SK-N-MC (cell line): ENCODE results near the gene MCC.

Experiments used
- DNase-seq: peaks from one replicate; pipeline ENCODE4 v3.0.0-alpha.2; 2011; ENCODE audit warnings: low read depth, low spot score
- H3K27ac ChIP-seq: fragments of 200-600 bp; sonication (generic); 2 replicates; pipeline ENCODE4 v1.5.1; 2016; ENCODE audit warnings: mixed run types
- H3K36me3 ChIP-seq: fragments of 200-600 bp; sonication (generic); 2 replicates; pipeline ENCODE4 v1.6.1; 2017; ENCODE audit warnings: antibody characterized with exemption, low read length, mixed read lengths; ENCODE audit not compliant: insufficient read depth
- H3K4me3 ChIP-seq: fragments of 200-600 bp; sonication (generic); 2 replicates; pipeline ENCODE4 v1.5.1; 2016
- H3K9ac ChIP-seq: fragments of 200-600 bp; sonication (generic); 2 replicates; pipeline ENCODE4 v1.8.0; 2017; ENCODE audit warnings: mixed run types, mixed read lengths; ENCODE audit not compliant: insufficient read length
- H3K9me3 ChIP-seq: fragments of 200-600 bp; sonication (generic); 2 replicates; pipeline ENCODE4 v1.6.1; 2017; ENCODE audit warnings: low read depth, mild to moderate bottlenecking, antibody characterized with exemption, low read length, moderate library complexity, mixed read lengths
- EZH2 ChIP-seq: fragments of 200-600 bp; sonication (generic); IDR thresholded peaks from one replicate; pipeline ENCODE4 v1.6.1; 2017; ENCODE audit warnings: antibody characterized with exemption
- FOXP2 ChIP-seq: optimal IDR thresholded peaks from 2 replicates; pipeline ENCODE3; 2011; ENCODE audit warnings: mild to moderate bottlenecking, moderate library complexity; ENCODE audit not compliant: insufficient read depth; ENCODE audit errors: extremely low read length, control extremely low read depth
- POLR2AphosphoS5 ChIP-seq: IDR thresholded peaks from 2 replicates; pipeline ENCODE4 v1.6.1; 2012; ENCODE audit warnings: mild to moderate bottlenecking, low read depth, low read length, borderline replicate concordance

MCC gene

GRCh38 chr5:113387844-113388243 is 100.4 kb downstream of the MCC start:
- peak; percentile 64 for DNase-seq
- no peaks in the 10 kb centered on the region for H3K9me3 ChIP-seq
- no peak overlapping the region for H3K27ac ChIP-seq
- no peak overlapping the region for H3K4me3 ChIP-seq
- H3K9ac ChIP-seq: no peak overlapping the region
- TF ChIP-seq FOXP2 (no peak), POLR2AphosphoS5 (no peak; the same call in 1 of the 2 replicates), EZH2 (no peak)
- no peaks in the 10 kb centered on the region for H3K36me3 ChIP-seq

GRCh38 chr5:113384782-113385285 is 103.4 kb downstream of the MCC start:
- Histone ChIP-seq H3K36me3 (no peaks in the 10 kb centered on the region), H3K27ac (no peak overlapping the region), H3K9ac (no peak overlapping the region), H3K9me3 (no peaks in the 10 kb centered on the region), H3K4me3 (no peak overlapping the region)
- DNase-seq: no peak
- no peak for TF ChIP-seq POLR2AphosphoS5
- TF ChIP-seq FOXP2: no peak

- DNase-seq: no peak
- Histone ChIP-seq H3K36me3 (no peaks in the 10 kb centered on the region), H3K9me3 (no peaks in the 10 kb centered on the region), H3K9ac (no peak overlapping the region), H3K4me3 (no peak overlapping the region), H3K27ac (no peak overlapping the region)
- TF ChIP-seq FOXP2: no peak
- TF ChIP-seq POLR2AphosphoS5: no peak
- TF ChIP-seq EZH2: no peak
Observed at GRCh38 chr5:113382731-113383130, 105.5 kb downstream of the MCC start.

- Histone ChIP-seq H3K27ac (no peak overlapping the region), H3K36me3 (no peaks in the 10 kb centered on the region), H3K9me3 (no peaks in the 10 kb centered on the region), H3K9ac (no peak overlapping the region), H3K4me3 (no peak overlapping the region)
- TF ChIP-seq POLR2AphosphoS5: no peak
- TF ChIP-seq EZH2: no peak
- no peak for TF ChIP-seq FOXP2
- DNase-seq: no peak
Observed at GRCh38 chr5:113381791-113382190, 106.5 kb downstream of the MCC start.

- Histone ChIP-seq H3K9me3 (no peaks in the 10 kb centered on the region), H3K27ac (no peak overlapping the region), H3K9ac (no peak overlapping the region), H3K4me3 (no peak overlapping the region), H3K36me3 (no peaks in the 10 kb centered on the region)
- TF ChIP-seq FOXP2: no peak
- TF ChIP-seq EZH2: no peak
- no peak for TF ChIP-seq POLR2AphosphoS5
- no peak for DNase-seq
Observed at GRCh38 chr5:113380807-113381326, 107.4 kb downstream of the MCC start.

- Histone ChIP-seq H3K9me3 (no peaks in the 10 kb centered on the region), H3K36me3 (no peaks in the 10 kb centered on the region), H3K4me3 (no peak overlapping the region), H3K9ac (no peak overlapping the region), H3K27ac (no peak overlapping the region)
- no peak for DNase-seq
- no peak for TF ChIP-seq POLR2AphosphoS5
- TF ChIP-seq EZH2: no peak
- no peak for TF ChIP-seq FOXP2
Observed at GRCh38 chr5:113379936-113380806, 108.1 kb downstream of the MCC start.

GRCh38 chr5:113378959-113379541 is 109.2 kb downstream of the MCC start:
- Histone ChIP-seq H3K9ac (no peak overlapping the region), H3K27ac (no peak overlapping the region), H3K9me3 (no peaks in the 10 kb centered on the region), H3K4me3 (no peak overlapping the region), H3K36me3 (no peaks in the 10 kb centered on the region)
- TF ChIP-seq FOXP2 (no peak), POLR2AphosphoS5 (no peak), EZH2 (no peak)
- peak; percentile 35 for DNase-seq

GRCh38 chr5:113378514-113378913 is 109.7 kb downstream of the MCC start:
- H3K4me3 ChIP-seq: no peak overlapping the region
- no peak for DNase-seq
- H3K9me3 ChIP-seq: no peaks in the 10 kb centered on the region
- H3K36me3 ChIP-seq: no peaks in the 10 kb centered on the region
- TF ChIP-seq POLR2AphosphoS5: no peak
- no peak for TF ChIP-seq EZH2
- no peak for TF ChIP-seq FOXP2
- H3K27ac ChIP-seq: no peak overlapping the region
- no peak overlapping the region for H3K9ac ChIP-seq
